Measurements from ENCODE around the gene PTPRN2. TPM values are rescaled to one million over a fixed set of nuclear protein-coding genes. Genes with fewer than 3 reads are reported as not detected.

The PTPRN2 gene
- total RNA-seq, 1 experiment from 2014 or later, result 1.1 TPM

GRCh38 chr7:158138329-158138597 lies 449.4 kb downstream of the PTPRN2 start:
- Histone ChIP-seq H3K27ac (ENCODE audit: low read length) (no peak overlapping the region), H3K4me3 (ENCODE audit: low read depth in 2 of 2, low read length in 2 of 2) (no peak overlapping the region), H3K9me3 (ENCODE audit: control insufficient read depth, insufficient read depth, low read depth, low read length) (no peaks in the 10 kb centered on the region), H3K4me1 (ENCODE audit: control insufficient read depth, insufficient read depth, low read length) (no peaks in the 10 kb centered on the region), H3K27me3 (ENCODE audit: control insufficient read depth, insufficient read depth, low read length) (no peaks in the 10 kb centered on the region; the same call in 1 of the 2 replicates), H3K36me3 (ENCODE audit: control insufficient read depth, insufficient read depth, low read length) (no peaks in the 10 kb centered on the region)
- ChIA-PET POLR2A (no interaction called here), CTCF (no interaction called here)
- no peak for TF ChIP-seq REST (IDR thresholded peaks at IDR 0.05; ENCODE audit: insufficient read depth in 1 of 2, low read depth in 2 of 2, low read length in 1 of 2)
- no peak for TF ChIP-seq TCF7L2 (IDR thresholded peaks at IDR 0.05; ENCODE audit: low read depth, low read length)
- TF ChIP-seq CTCF (IDR thresholded peaks at IDR 0.05), result no peak
- DNase-seq (ENCODE audit: low read depth, low spot score), result no peak
- ATAC-seq, result no peak
- in situ Hi-C loops (cut with HindIII; ENCODE audit: low pct_unique_long_range_greater_than_20kb, low sequenced_read_pairs) (no loop called here), intact Hi-C loops (cut with micrococcal nuclease; ENCODE audit: unreplicated experiment) (no loop called here)
- BruUV-seq (replicated peaks), result no TSS peak

- Histone ChIP-seq H3K9me3 (ENCODE audit: control insufficient read depth, insufficient read depth, low read depth, low read length) (no peaks in the 10 kb centered on the region), H3K4me1 (ENCODE audit: control insufficient read depth, insufficient read depth, low read length) (no peaks in the 10 kb centered on the region), H3K27me3 (ENCODE audit: control insufficient read depth, insufficient read depth, low read length) (no peaks in the 10 kb centered on the region; the same call in 1 of the 2 replicates), H3K27ac (ENCODE audit: low read length) (no peak overlapping the region), H3K4me3 (ENCODE audit: low read depth in 2 of 2, low read length in 2 of 2) (no peak overlapping the region), H3K36me3 (ENCODE audit: control insufficient read depth, insufficient read depth, low read length) (no peaks in the 10 kb centered on the region)
- ATAC-seq (no peak), DNase-seq (ENCODE audit: low read depth, low spot score) (no peak)
- intact Hi-C loops (cut with micrococcal nuclease; ENCODE audit: unreplicated experiment), result no loop called here
- TF ChIP-seq REST (IDR thresholded peaks at IDR 0.05; ENCODE audit: insufficient read depth in 1 of 2, low read depth in 2 of 2, low read length in 1 of 2), result no peak
- TF ChIP-seq SIN3A (IDR thresholded peaks at IDR 0.05; ENCODE audit: borderline replicate concordance, insufficient read depth, low read depth, low read length), result no peak
- no peak for TF ChIP-seq POLR2AphosphoS5 (IDR thresholded peaks at IDR 0.05; ENCODE audit: low read depth, low read length)
- TF ChIP-seq CTCF (IDR thresholded peaks at IDR 0.05), result no peak
- TF ChIP-seq TCF7L2 (IDR thresholded peaks at IDR 0.05; ENCODE audit: low read depth, low read length), result no peak
- no TSS peak for BruUV-seq (replicated peaks)
- ChIA-PET POLR2A (interaction anchor here (0.6 kb wide), 1 partner anchor 20 kb away, joined by 5 read pairs; no protein-coding TSS in a partner anchor), CTCF (no interaction called here)
- in situ Hi-C loops (cut with HindIII; ENCODE audit: low pct_unique_long_range_greater_than_20kb, low sequenced_read_pairs), result no loop called here
Observed at GRCh38 chr7:158137516-158138328, 449.9 kb downstream of the PTPRN2 start.
